ENCODE measurements around the gene GRIP1.
A peak's percentile ranks its signal among the peaks of the same experiment; 100 is the strongest.

The GRIP1 gene

GRCh38 chr12:66375560-66375959 is 303.3 kb downstream of the GRIP1 start:
- DNase-seq (ENCODE audit: low read depth), result no peak
- no peak overlapping the region for H3K4me3 ChIP-seq (ENCODE audit: low read depth, low read length)
- TF ChIP-seq, protein P1, sequence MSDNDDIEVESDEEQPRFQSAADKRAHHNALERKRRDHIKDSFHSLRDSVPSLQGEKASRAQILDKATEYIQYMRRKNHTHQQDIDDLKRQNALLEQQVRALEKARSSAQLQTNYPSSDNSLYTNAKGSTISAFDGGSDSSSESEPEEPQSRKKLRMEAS (IDR thresholded peaks at IDR 0.05; ENCODE audit: low read depth, low read length), result no peak
- no peak for TF ChIP-seq POLR2A (IDR thresholded peaks at IDR 0.05; ENCODE audit: extremely low read depth, insufficient read length)
- no peak for TF ChIP-seq CTCF (IDR thresholded peaks at IDR 0.05; ENCODE audit: low read depth, low read length)
- no peak for TF ChIP-seq MYC (IDR thresholded peaks at IDR 0.05; ENCODE audit: low read depth, low read length)

DNA sequence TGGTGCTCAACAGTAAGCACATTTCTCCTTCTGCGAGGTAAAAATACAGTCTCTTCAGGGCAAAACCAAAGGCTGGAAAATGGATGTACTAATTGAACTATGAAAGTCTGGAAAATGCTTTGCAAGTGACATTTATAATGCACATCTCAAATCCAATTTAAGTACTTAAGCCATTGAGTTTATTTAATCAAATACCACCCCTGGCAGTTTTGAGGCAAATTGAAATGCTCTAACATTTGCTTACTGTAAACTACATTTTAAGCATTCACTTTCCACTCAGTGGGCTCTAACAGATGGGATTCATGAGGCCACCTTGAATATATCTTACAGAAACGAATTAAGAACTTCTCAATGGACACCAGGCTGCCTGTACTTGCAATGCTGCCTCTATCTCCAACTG is 306.9 kb downstream of the GRIP1 start:
- no peak for TF ChIP-seq POLR2A (IDR thresholded peaks at IDR 0.05; ENCODE audit: extremely low read depth, insufficient read length)
- TF ChIP-seq, protein P1 (IDR thresholded peaks at IDR 0.05; ENCODE audit: low read depth, low read length), result no peak
- no peak for TF ChIP-seq MYC (IDR thresholded peaks at IDR 0.05; ENCODE audit: low read depth, low read length)
- TF ChIP-seq CTCF (IDR thresholded peaks at IDR 0.05; ENCODE audit: low read depth, low read length), result no peak
- H3K4me3 ChIP-seq (ENCODE audit: low read depth, low read length), result no peak overlapping the region
- no peak for DNase-seq (ENCODE audit: low read depth)

DNA sequence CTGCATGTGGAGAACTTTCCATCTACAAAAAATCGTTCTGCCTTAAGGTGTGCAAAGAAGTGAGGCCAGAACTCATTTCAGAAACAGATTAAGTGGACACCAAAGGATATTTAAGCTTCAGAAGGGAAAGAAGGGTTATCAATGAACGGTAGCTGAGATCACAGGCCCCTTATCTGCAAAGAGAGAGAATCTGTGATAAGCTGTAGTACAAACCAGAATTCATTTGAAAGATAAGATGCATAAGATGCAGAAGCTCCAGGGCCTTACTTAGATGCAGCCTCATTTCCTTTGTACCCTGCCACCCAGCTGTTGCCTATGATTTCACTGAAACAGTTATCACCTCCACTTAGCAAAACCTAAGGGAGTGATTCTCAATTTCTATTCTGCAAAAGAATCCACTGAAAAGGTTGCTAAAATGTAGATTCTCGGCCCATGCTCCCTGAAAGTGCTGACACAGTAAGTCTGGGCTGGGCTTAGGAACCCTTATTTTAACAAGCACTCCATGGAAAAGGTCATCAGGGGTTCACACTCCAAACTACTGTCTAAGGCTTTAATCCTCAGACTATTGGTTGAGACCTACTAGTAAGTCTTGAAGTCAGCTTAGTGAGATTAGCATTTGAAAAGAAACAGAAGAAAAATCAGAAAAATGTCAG is 311.7 kb downstream of the GRIP1 start:
- no peak for DNase-seq (ENCODE audit: low read depth)
- TF ChIP-seq MYC (IDR thresholded peaks at IDR 0.05; ENCODE audit: low read depth, low read length), result no peak
- TF ChIP-seq CTCF (IDR thresholded peaks at IDR 0.05; ENCODE audit: low read depth, low read length), result no peak
- no peak for TF ChIP-seq POLR2A (IDR thresholded peaks at IDR 0.05; ENCODE audit: extremely low read depth, insufficient read length)
- TF ChIP-seq, protein P1 (IDR thresholded peaks at IDR 0.05; ENCODE audit: low read depth, low read length), result no peak
- H3K4me3 ChIP-seq (ENCODE audit: low read depth, low read length), result no peak overlapping the region

GRCh38 chr12:66365718-66366490 is 313.0 kb downstream of the GRIP1 start:
- peak; percentile 39 for DNase-seq (ENCODE audit: low read depth)
- no peak overlapping the region for H3K4me3 ChIP-seq (ENCODE audit: low read depth, low read length)
- TF ChIP-seq, protein P1 (IDR thresholded peaks at IDR 0.05; ENCODE audit: low read depth, low read length), result 0 out of 2 replicates have a peak, but pooled peaks have one; percentile 17
- no peak for TF ChIP-seq POLR2A (IDR thresholded peaks at IDR 0.05; ENCODE audit: extremely low read depth, insufficient read length)
- TF ChIP-seq MYC (IDR thresholded peaks at IDR 0.05; ENCODE audit: low read depth, low read length), result 0 out of 2 replicates have a peak, but pooled peaks have one; percentile 17

DNA sequence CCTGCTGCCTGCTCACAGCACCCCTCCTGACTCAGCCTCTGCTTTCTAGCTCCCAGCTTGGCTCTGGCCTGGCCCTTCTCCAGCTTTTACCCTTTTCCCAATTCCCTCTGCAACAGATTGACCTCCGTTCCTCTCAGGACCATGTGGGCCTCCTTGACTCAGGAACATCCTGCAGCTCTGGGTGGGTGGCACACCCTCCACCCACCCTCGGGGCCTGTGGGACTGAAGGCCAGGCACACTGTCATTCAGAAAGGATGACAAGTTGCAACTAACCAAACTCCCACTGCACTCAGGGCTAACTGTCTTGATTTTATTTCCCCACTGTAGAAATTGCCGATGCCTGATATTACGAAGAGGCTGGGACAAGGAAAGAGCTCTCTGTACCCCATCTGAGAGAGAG is 317.2 kb downstream of the GRIP1 start:
- H3K4me3 ChIP-seq (ENCODE audit: low read depth, low read length), result no peak overlapping the region
- TF ChIP-seq, protein P1 (IDR thresholded peaks at IDR 0.05; ENCODE audit: low read depth, low read length), result no peak
- no peak for TF ChIP-seq CTCF (IDR thresholded peaks at IDR 0.05; ENCODE audit: low read depth, low read length)
- TF ChIP-seq POLR2A (IDR thresholded peaks at IDR 0.05; ENCODE audit: extremely low read depth, insufficient read length), result no peak
- no peak for TF ChIP-seq MYC (IDR thresholded peaks at IDR 0.05; ENCODE audit: low read depth, low read length)
- DNase-seq (ENCODE audit: low read depth), result no peak

DNA sequence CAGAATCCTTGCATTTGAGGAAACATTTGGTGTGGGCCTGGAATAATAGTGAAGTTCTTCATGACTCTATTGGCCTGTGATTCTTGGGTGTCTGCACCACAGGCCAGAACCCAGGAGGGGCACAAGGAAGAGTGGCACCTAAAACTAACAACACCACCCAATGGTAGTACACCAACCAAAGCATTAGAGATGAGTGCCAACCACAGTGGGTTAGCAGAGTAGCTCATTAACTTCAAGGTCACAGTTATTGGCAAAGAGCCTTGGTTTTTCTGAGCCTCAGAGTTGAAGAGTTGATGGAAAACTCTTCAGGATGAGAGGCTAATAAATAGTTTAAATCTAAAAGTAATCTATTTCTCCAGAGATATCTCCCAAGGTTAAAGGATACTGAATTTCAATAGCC is 319.6 kb downstream of the GRIP1 start:
- DNase-seq (ENCODE audit: low read depth), result no peak
- TF ChIP-seq, protein P1 (IDR thresholded peaks at IDR 0.05; ENCODE audit: low read depth, low read length), result no peak
- TF ChIP-seq POLR2A (IDR thresholded peaks at IDR 0.05; ENCODE audit: extremely low read depth, insufficient read length), result no peak
- TF ChIP-seq MYC (IDR thresholded peaks at IDR 0.05; ENCODE audit: low read depth, low read length), result no peak
- TF ChIP-seq CTCF (IDR thresholded peaks at IDR 0.05; ENCODE audit: low read depth, low read length), result no peak
- H3K4me3 ChIP-seq (ENCODE audit: low read depth, low read length), result no peak overlapping the region

All from NB4 (cell line).